Heart left ventricle (tissue), 16 donors: ENCODE results near the gene CYTH4. TPM values are rescaled to one million over a fixed set of nuclear protein-coding genes. Genes with fewer than 3 reads are reported as not detected.

Experiments
- ATAC-seq, 4 donors: fragments of 200-7000 bp; cut with Tn5 transposase; one replicate each; pipeline ENCODE4 v1.9.1; 2020 to 2022; ENCODE audit warnings: moderate library complexity in 4 of 4, mild to moderate bottlenecking in 3 of 4, moderate number of reproducible peaks in 1 of 4
- DNase-seq, 5 donors: peaks; one replicate each; pipeline ENCODE4 v3.0.0-alpha.2; 2020
- H3K27ac ChIP-seq, 12 donors: fragments of 200-600 bp; sonication (generic) in 4 of 12; one replicate each; pipeline versions ENCODE4 v1.5.0 to v1.8.0; 2016 to 2022; ENCODE audit warnings: mild to moderate bottlenecking in 2 of 12
- H3K27me3 ChIP-seq, 9 donors: fragments of 200-600 bp; sonication (generic) in 2 of 9; one replicate each; pipeline versions ENCODE4 v1.5.1 to v1.8.0; 2016 to 2022; ENCODE audit warnings: mild to moderate bottlenecking in 3 of 9
- H3K36me3 ChIP-seq, 9 donors: fragments of 200-600 bp; sonication (generic) in 2 of 9; one replicate each; pipeline versions ENCODE4 v1.5.0 to v1.8.0; 2018 to 2022; ENCODE audit warnings: mild to moderate bottlenecking in 2 of 9
- H3K4me1 ChIP-seq, 12 donors: fragments of 200-600 bp; sonication (generic) in 4 of 12; one replicate each; pipeline versions ENCODE4 v1.5.0 to v1.8.0; 2016 to 2022; ENCODE audit warnings: mild to moderate bottlenecking in 3 of 12
- H3K4me3 ChIP-seq, 12 donors: fragments of 200-600 bp; sonication (generic) in 4 of 12; one replicate each; pipeline versions ENCODE4 v1.5.0 to v1.8.0; 2017 to 2022; ENCODE audit warnings: mild to moderate bottlenecking in 9 of 12, moderate library complexity in 4 of 12
- H3K9me3 ChIP-seq, 12 donors: fragments of 200-600 bp; sonication (generic) in 4 of 12; one replicate each; pipeline versions ENCODE4 v1.5.0 to v1.8.0; 2016 to 2022; ENCODE audit warnings: mild to moderate bottlenecking in 1 of 12
- POLR2A ChIP-seq, 2 donors: fragments of 450-650 bp; IDR thresholded peaks; one replicate each; pipeline ENCODE4 v1.6.1; 2017; ENCODE audit warnings: antibody characterized with exemption in 2 of 2, mild to moderate bottlenecking in 2 of 2, moderate library complexity in 2 of 2
- WGBS, 4 donors: extraction: QIAGEN DNeasy Blood & Tissue Kit in 2 of 4; methylation state at CpG; one replicate each; pipeline versions ENCODE4 v1.1.5 to v1.1.7; 2013 to 2018; 5-methylcytosine and 5-hydroxymethylcytosine counted together
- intact Hi-C, 10 donors: fragments of 100-400 bp; cut with DNase I; formaldehyde crosslinking; loops; one replicate each; pipeline versions ENCODE4 v1.11.1 to v1.14.2; 2022
- polyA plus RNA-seq, 2 donors: library from polyadenylated mRNA; stranded (reverse); fragments of 200-250 nt; gene quantifications; one replicate each; pipeline ENCODE4 v1.2.3, GENCODE V29; 2013
- total RNA-seq, 9 donors: library from RNA; depleted of rRNA in 2 of 9; stranded (reverse); fragments of >200 nt in 2 of 9; fragmentation: NEBNext Ultra II Directional in 3 of 9; extraction: Animal tissue kit (Norgen Biotek cat#: 25700) in 3 of 9; gene quantifications; one replicate each; pipeline versions ENCODE4 v1.1.0 to v1.2.4, GENCODE V29; 2016 to 2023
- TF ChIP-seq, protein P1 (sequence below), 12 donors: fragments of 200-600 bp; sonication (generic) in 4 of 12; IDR thresholded peaks; one replicate each; pipeline versions ENCODE4 v1.5.0 to v1.8.0; 2018 to 2022; ENCODE audit warnings: antibody characterized with exemption in 12 of 12, mild to moderate bottlenecking in 5 of 12
- donor health status: ischemic (EF 13 %, LVEDD 7.1; RV severe dilation, severe dysfunction).
- donor health status: healthy with polysubstance abuse.
- donor health status: DM: no; HTN: yes; CAD: no.
- donor health status: DM: no; HTN: no; CAD: no.
- donor health status: ischemic (EF 25% LVEDD 6.9; RV normal size, moderate dysfunction).
- donor health status: ischemic (EF 25% LVEDD 5.7; RV mildly dilated, moderate dysfunction).
- donor health status: healthy.
- donor health status: DM: yes; HTN: yes; CAD: no.
- donor health status: ischemic (EF 35%, LVEDD 5.7; RV mildly dilated, moderate dysfunction).
- donor health status: nonischemic (EF 11% LVEDD 7.7; RV severe dilation, severe dysfunction).
- donor health status: DM: yes; HTN: yes; CAD: no.
- donor health status: PGD.
- donor health status: ischemic (EF 29% LVEDD 5.4; RV normal size, mild dysfunction).
- donor health status: nonischemic (EF 23%, LVEDD 6.1; RV moderate dilation, normal function).

CYTH4 gene
- total and polyA plus RNA-seq, 11 donors, result 2.4 to 57.8 (median 4.3) TPM

DNA sequence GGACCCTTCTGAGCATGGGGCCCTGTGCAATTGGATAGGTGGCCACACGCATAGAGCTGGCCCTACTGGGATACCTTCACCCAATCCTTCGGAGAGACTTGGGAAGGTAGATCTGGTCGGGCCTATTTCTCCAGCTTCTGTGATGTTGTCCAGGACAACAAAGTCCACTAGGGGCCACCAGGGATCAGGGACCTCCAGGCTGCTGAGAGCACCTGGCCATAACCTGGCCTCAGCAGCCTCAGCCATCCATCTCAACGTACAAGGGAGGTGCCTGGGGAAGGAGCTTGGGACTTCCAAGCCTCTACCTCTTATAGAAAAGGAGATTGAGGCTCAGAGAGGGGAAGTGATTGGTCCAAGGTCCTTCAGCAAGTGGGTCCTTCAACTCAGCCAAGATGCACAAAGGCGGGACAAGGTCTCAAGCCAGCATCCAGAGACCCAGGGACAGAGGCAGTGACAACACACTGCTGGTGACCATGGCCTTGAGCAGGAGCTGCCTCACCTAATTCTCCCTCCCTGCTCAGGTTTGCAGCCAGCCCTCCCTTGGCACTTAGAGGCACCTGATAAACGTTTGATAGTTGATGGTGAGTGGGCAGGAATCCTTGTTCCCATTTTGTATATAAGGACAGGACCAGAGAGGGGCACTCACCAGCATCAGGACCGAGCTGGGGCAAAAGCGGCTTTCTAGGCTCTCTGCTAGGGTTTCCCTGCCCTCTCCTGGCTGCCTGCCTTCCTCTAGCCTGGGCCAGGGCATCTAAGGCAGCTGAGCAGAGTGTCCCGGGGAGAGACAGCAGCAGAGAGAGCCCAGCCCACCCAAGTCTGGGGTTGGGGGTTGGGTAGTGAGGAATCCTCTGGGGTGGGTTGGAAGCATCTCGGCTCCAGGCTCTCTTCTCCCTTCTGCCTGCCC, 42.7 kb upstream of the CYTH4 start:
- peaks cover 3 to 97% (median 58%) of the 10 kb centered on the region in 9 donors for H3K27me3 ChIP-seq
- no peaks in the 10 kb centered on the region for H3K9me3 ChIP-seq
- ATAC-seq, result no peak
- no peak overlapping the region for H3K4me3 ChIP-seq
- intact Hi-C loops, result no loop called here
- peaks cover 0 to 83% (median 0%) of the 10 kb centered on the region in 12 donors for H3K4me1 ChIP-seq
- no peak for DNase-seq
- TF ChIP-seq POLR2A (IDR thresholded peaks at IDR 0.05), result no peak
- TF ChIP-seq, protein P1, sequence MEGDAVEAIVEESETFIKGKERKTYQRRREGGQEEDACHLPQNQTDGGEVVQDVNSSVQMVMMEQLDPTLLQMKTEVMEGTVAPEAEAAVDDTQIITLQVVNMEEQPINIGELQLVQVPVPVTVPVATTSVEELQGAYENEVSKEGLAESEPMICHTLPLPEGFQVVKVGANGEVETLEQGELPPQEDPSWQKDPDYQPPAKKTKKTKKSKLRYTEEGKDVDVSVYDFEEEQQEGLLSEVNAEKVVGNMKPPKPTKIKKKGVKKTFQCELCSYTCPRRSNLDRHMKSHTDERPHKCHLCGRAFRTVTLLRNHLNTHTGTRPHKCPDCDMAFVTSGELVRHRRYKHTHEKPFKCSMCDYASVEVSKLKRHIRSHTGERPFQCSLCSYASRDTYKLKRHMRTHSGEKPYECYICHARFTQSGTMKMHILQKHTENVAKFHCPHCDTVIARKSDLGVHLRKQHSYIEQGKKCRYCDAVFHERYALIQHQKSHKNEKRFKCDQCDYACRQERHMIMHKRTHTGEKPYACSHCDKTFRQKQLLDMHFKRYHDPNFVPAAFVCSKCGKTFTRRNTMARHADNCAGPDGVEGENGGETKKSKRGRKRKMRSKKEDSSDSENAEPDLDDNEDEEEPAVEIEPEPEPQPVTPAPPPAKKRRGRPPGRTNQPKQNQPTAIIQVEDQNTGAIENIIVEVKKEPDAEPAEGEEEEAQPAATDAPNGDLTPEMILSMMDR (IDR thresholded peaks at IDR 0.05), result no peak
- H3K36me3 ChIP-seq, result peaks cover 0 to 27% (median 0%) of the 10 kb centered on the region in 9 donors
- no peak overlapping the region for H3K27ac ChIP-seq
- 62 to 70% (median 68%) methylated on average over 9 to 10 of the region's 10 CpGs for WGBS, 4 donors

DNA sequence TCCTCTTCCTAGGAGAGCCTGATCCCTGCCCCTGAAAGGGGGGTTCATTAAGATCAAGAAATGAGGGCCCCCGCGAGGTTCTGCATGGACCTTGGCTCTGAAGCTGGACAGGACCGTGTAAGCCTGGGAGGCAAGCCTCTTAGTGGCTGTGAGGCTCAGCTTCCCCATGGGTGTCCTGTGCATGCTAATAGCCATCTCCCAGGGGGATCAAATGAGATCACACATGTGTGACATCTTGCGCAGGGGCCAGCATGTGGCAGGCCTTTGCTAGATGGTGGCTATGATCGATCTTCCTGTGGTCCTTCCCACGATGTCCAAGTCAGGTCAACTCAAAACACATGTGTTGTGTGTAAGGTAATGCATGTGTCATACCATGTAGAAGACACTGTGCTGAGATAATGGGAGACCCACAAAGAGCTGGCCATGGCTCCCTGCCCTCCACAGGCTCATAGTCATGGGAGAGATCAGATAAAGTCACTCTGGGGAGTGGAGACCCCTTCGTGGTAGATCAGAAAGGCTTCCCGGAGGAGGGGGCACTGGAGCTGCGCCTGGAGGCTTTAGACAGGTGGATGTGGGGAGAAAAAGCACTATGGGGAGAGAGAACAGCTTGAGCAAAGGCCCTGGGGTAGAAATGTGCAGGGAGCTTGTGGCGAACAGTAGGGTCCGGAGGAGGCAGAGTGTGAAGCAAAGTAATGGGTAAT, 41.9 kb upstream of the CYTH4 start:
- no peak for TF ChIP-seq POLR2A (IDR thresholded peaks at IDR 0.05)
- TF ChIP-seq, protein P1 (IDR thresholded peaks at IDR 0.05), result no peak
- H3K36me3 ChIP-seq, result peaks cover 0 to 27% (median 0%) of the 10 kb centered on the region in 9 donors
- peaks cover 0 to 96% (median 52%) of the 10 kb centered on the region in 9 donors for H3K27me3 ChIP-seq
- peak overlapping the region in 1 of 12 donors; percentile 77 for H3K4me3 ChIP-seq
- 70 to 78% (median 73%) methylated on average over 11 of the region's 11 CpGs for WGBS, 4 donors
- DNase-seq (no peak), ATAC-seq (no peak)
- intact Hi-C loops, result no loop called here
- peaks cover 0 to 83% (median 0%) of the 10 kb centered on the region in 12 donors for H3K4me1 ChIP-seq
- peak overlapping the region in 1 of 12 donors; percentile 90 for H3K27ac ChIP-seq
- H3K9me3 ChIP-seq, result no peaks in the 10 kb centered on the region

- no peak for TF ChIP-seq POLR2A (IDR thresholded peaks at IDR 0.05)
- TF ChIP-seq, protein P1 (IDR thresholded peaks at IDR 0.05), result no peak
- Histone ChIP-seq H3K9me3 (no peaks in the 10 kb centered on the region), H3K27ac (peak overlapping the region in 1 of 12 donors; percentile 90), H3K36me3 (peaks cover 0 to 25% (median 0%) of the 10 kb centered on the region in 9 donors), H3K4me1 (peaks cover 0 to 83% (median 0%) of the 10 kb centered on the region in 12 donors), H3K27me3 (peaks cover 0 to 90% (median 46%) of the 10 kb centered on the region in 9 donors), H3K4me3 (peak overlapping the region in 1 of 12 donors; percentile 77)
- WGBS, 4 donors, result 72 to 81% (median 73%) methylated on average over 7 of the region's 7 CpGs
- ATAC-seq (no peak), DNase-seq (no peak)
- intact Hi-C loops, result no loop called here
Observed at GRCh38 chr22:37240941-37241320, 41.4 kb upstream of the CYTH4 start.
